Activated naive CD4-positive, alpha-beta T cell (primary cell): Measurements from ENCODE around the gene SRCIN1.
A peak's percentile ranks its signal among the peaks of the same experiment; 100 is the strongest.

Experiments used
- DNase-seq, 4 experiments: peaks; one replicate each; lab custom pipeline; 2025; lab: John Stamatoyannopoulos, UW

Gene SRCIN1

GRCh38 chr17:38598995-38599394, 6.8 kb downstream of the SRCIN1 start:
- no peak for DNase-seq

GRCh38 chr17:38598536-38598935, 7.2 kb downstream of the SRCIN1 start:
- no peak for DNase-seq

GRCh38 chr17:38597375-38597774, 8.4 kb downstream of the SRCIN1 start:
- DNase-seq, result no peak

- no peak for DNase-seq
Measured at GRCh38 chr17:38596651-38597050, 9.1 kb downstream of the SRCIN1 start.

- DNase-seq, result no peak
Measured at GRCh38 chr17:38595892-38596291, 9.9 kb downstream of the SRCIN1 start.

- DNase-seq, result no peak
Measured at GRCh38 chr17:38594152-38594551, 11.6 kb downstream of the SRCIN1 start.

GRCh38 chr17:38592487-38592886, 13.3 kb downstream of the SRCIN1 start:
- no peak for DNase-seq

GRCh38 chr17:38591759-38592241, 14.0 kb downstream of the SRCIN1 start:
- DNase-seq, result no peak

GRCh38 chr17:38590988-38591758, 14.6 kb downstream of the SRCIN1 start:
- DNase-seq, result no peak

- DNase-seq, result no peak
Measured at GRCh38 chr17:38589462-38590114, 16.2 kb downstream of the SRCIN1 start.

GRCh38 chr17:38588788-38589174, 17.0 kb downstream of the SRCIN1 start:
- no peak for DNase-seq

GRCh38 chr17:38587947-38588787, 17.6 kb downstream of the SRCIN1 start:
- DNase-seq, result no peak

- DNase-seq, result no peak
Measured at GRCh38 chr17:38587203-38587602, 18.5 kb downstream of the SRCIN1 start.

- no peak for DNase-seq
Measured at GRCh38 chr17:38586788-38587187, 19.0 kb downstream of the SRCIN1 start.

GRCh38 chr17:38585918-38586529, 19.7 kb downstream of the SRCIN1 start:
- DNase-seq, result no peak

GRCh38 chr17:38585056-38585917, 20.5 kb downstream of the SRCIN1 start:
- DNase-seq, result no peak

GRCh38 chr17:38584350-38584925, 21.3 kb downstream of the SRCIN1 start:
- DNase-seq, result peak in 3 of 4 experiments; percentile 13 to 42 (median 42)

GRCh38 chr17:38583828-38584349, 21.9 kb downstream of the SRCIN1 start:
- no peak for DNase-seq

- DNase-seq, result no peak
Measured at GRCh38 chr17:38583176-38583575, 22.6 kb downstream of the SRCIN1 start.

GRCh38 chr17:38582069-38582468, 23.7 kb downstream of the SRCIN1 start:
- no peak for DNase-seq
